Cardiac muscle cell (in vitro differentiated cells and primary cell): ENCODE results near the gene ZNRF3. TPM values are rescaled to one million over a fixed set of nuclear protein-coding genes. Genes with fewer than 3 reads are reported as not detected.
"Not testable (repeated sequence)": the region's sequence is repeated elsewhere in the genome, so short reads cannot be mapped to it uniquely, and the experiment has no call there.

ENCODE experiments used
- DNase-seq, 2 donors: peaks; one replicate each; pipeline versions ENCODE4 v3.0.0 to v3.0.0-alpha.2; 2010 to 2017; ENCODE audit warnings: low read depth in 1 of 2, low spot score in 1 of 2
- H3K27ac ChIP-seq: fragments of 200-600 bp; sonication (generic); 2 replicates; pipeline ENCODE4 v1.5.1; 2016
- H3K27me3 ChIP-seq: fragments of 200-600 bp; sonication (generic); 2 replicates; pipeline ENCODE4 v1.6.0; 2016; ENCODE audit warnings: control low read depth
- H3K36me3 ChIP-seq: fragments of 200-600 bp; sonication (generic); 2 replicates; pipeline ENCODE4 v1.5.1; 2016; ENCODE audit warnings: control low read depth
- H3K4me1 ChIP-seq: fragments of 200-600 bp; sonication (generic); 2 replicates; pipeline ENCODE4 v1.8.1; 2017; ENCODE audit warnings: low read depth, mild to moderate bottlenecking, mixed run types
- H3K4me3 ChIP-seq: fragments of 200-600 bp; sonication (generic); 2 replicates; pipeline ENCODE4 v1.5.1; 2016; ENCODE audit warnings: mild to moderate bottlenecking
- H3K9me3 ChIP-seq: fragments of 200-600 bp; sonication (generic); 2 replicates; pipeline ENCODE4 v1.5.1; 2017; ENCODE audit warnings: low read depth, mild to moderate bottlenecking, control low read depth
- polyA plus RNA-seq: library from polyadenylated mRNA; unstranded; fragments of >200 nt; fragmentation: Nextera tagmentation; extraction: Ambion mirVana; gene quantifications from 2 replicates; pipeline ENCODE4 v1.2.1, GENCODE V29; 2016
- total RNA-seq: library from RNA; depleted of rRNA; stranded (reverse); fragments of >200 nt; gene quantifications from 2 replicates; pipeline ENCODE4 v1.2.3, GENCODE V29; 2016
- TF ChIP-seq, protein P1 (sequence below): IDR thresholded peaks from 2 replicates; pipeline ENCODE4 v1.5.1; 2012; ENCODE audit warnings: low read depth, mild to moderate bottlenecking, low read length

ZNRF3 gene
- total and polyA plus RNA-seq, 2 experiments from 2014 or later = 23.8 to 40.4 TPM

DNA sequence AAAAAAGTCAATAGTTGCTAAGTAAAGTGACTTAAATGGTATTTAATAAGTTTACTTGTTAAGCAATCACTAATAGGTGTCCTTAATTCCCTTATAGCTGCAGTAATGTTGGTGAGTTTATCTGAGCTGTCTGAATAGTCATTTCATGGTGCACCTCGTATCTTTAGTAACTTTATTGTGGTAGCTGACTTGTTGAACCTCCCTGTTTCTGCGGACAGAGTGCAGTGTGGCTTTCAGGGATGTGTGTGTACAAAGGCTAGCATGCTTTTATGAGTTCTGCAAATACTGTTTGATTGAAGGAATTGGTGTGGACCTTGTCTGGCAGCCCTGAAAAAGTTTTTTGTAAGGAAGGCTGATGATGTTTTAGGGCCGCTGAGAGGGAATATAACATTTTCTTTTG, 2.6 kb downstream of the ZNRF3 start:
- TF ChIP-seq, protein P1, sequence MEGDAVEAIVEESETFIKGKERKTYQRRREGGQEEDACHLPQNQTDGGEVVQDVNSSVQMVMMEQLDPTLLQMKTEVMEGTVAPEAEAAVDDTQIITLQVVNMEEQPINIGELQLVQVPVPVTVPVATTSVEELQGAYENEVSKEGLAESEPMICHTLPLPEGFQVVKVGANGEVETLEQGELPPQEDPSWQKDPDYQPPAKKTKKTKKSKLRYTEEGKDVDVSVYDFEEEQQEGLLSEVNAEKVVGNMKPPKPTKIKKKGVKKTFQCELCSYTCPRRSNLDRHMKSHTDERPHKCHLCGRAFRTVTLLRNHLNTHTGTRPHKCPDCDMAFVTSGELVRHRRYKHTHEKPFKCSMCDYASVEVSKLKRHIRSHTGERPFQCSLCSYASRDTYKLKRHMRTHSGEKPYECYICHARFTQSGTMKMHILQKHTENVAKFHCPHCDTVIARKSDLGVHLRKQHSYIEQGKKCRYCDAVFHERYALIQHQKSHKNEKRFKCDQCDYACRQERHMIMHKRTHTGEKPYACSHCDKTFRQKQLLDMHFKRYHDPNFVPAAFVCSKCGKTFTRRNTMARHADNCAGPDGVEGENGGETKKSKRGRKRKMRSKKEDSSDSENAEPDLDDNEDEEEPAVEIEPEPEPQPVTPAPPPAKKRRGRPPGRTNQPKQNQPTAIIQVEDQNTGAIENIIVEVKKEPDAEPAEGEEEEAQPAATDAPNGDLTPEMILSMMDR = no peak

DNA sequence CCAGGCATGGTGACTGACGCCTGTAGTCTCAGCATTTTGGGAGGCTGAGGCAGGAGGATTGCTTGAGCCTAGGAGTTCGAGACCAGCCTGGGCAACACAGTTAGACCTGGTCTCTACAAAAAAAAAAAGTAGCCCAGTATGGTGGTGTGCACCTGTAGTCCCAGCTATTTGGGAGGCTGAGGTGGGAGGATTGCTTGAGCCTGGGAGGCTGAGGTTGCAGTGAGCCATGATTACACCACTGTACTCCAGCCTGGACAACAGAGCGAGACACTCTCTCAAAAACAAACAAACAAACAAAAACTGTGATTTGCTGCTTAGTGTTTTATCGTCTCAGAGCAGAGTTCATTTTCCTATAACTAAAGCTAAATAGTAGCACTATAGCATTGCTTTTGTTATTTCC, 3.3 kb downstream of the ZNRF3 start:
- Histone ChIP-seq H3K4me3 (peak overlapping the region; percentile 81), H3K4me1 (peaks cover 43% of the 10 kb centered on the region)
- H3K27me3 ChIP-seq, H3K9me3 ChIP-seq, DNase-seq, H3K27ac ChIP-seq, H3K36me3 ChIP-seq: not testable (repeated sequence)

More for the DNA sequence above, 2.6 kb downstream of the ZNRF3 start:
- H3K9me3 ChIP-seq = no peaks in the 10 kb centered on the region
- DNase-seq = no peak
- H3K27me3 ChIP-seq = no peaks in the 10 kb centered on the region
- peak overlapping the region; percentile 81 for H3K4me3 ChIP-seq
- no peak overlapping the region for H3K27ac ChIP-seq
- peaks cover 36% of the 10 kb centered on the region for H3K4me1 ChIP-seq
- no peaks in the 10 kb centered on the region for H3K36me3 ChIP-seq

DNA sequence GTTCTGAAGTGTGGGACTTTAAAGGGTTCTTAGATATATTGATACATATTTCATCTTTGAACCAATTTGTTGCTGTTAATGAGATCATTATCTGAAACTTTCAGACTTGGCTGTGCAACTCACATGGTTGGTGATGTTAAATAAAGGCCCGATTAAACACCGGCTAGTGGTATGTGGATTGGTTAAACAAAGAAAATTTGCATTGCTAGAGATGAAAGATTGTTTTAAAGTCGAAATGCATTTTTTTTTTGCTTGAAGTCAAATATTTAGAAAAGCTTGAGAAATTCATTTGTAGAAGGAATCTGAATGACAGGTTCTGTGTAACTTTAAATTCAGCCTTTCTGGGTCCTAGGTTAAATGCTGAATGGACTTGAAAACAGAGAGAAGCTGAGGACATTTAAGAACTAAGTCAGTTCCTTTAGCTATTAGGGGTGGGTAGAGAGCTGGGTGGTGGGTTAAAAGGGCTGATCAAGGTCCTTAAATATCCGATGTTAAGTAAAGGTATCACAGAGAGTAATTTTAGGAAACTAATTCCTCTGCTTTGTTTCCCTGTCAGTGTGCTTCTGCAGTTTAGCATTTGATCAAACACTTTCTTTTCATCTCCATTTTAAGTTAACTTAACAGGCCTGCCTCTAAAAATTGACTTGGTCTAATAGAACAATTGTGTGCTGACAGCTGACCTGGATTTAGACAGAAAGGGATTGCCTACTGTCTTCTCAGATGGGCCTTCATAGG, 4.5 kb downstream of the ZNRF3 start:
- no peaks in the 10 kb centered on the region for H3K9me3 ChIP-seq
- H3K27ac ChIP-seq = peak overlapping the region; percentile 46
- DNase-seq = no peak
- no peaks in the 10 kb centered on the region for H3K36me3 ChIP-seq
- TF ChIP-seq, protein P1 = no peak
- H3K4me3 ChIP-seq = no peak overlapping the region
- H3K27me3 ChIP-seq = no peaks in the 10 kb centered on the region
- H3K4me1 ChIP-seq = peaks cover 55% of the 10 kb centered on the region

DNA sequence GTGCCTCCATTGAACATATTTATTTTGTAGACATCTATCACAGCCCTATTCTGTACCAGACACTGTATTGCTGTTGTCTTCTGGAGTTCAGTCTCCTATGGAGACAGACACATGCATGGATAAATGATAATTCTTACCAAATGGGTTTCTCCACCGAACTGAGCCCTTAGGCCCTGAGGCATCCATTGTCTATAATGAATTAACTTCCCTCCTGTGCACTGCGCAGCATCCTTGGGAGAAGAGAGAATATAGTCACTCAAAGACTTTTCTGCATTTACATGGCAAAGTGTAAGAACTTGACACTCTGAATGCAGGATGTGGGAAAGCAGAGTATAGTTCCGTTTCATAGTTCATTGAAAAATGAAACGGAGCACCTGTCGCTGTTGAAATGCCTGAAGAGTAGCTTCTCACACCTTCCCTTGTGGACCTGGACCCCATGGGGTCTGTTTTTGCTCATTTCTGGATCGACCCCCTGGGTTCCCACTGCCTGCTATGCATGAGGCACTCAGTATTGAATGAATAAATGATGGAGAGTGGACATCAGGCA, 6.2 kb downstream of the ZNRF3 start:
- Histone ChIP-seq H3K36me3 (no peaks in the 10 kb centered on the region), H3K4me3 (no peak overlapping the region), H3K4me1 (peaks cover 67% of the 10 kb centered on the region), H3K27me3 (no peaks in the 10 kb centered on the region), H3K9me3 (no peaks in the 10 kb centered on the region), H3K27ac (no peak overlapping the region)
- TF ChIP-seq, protein P1 = no peak
- no peak for DNase-seq

DNA sequence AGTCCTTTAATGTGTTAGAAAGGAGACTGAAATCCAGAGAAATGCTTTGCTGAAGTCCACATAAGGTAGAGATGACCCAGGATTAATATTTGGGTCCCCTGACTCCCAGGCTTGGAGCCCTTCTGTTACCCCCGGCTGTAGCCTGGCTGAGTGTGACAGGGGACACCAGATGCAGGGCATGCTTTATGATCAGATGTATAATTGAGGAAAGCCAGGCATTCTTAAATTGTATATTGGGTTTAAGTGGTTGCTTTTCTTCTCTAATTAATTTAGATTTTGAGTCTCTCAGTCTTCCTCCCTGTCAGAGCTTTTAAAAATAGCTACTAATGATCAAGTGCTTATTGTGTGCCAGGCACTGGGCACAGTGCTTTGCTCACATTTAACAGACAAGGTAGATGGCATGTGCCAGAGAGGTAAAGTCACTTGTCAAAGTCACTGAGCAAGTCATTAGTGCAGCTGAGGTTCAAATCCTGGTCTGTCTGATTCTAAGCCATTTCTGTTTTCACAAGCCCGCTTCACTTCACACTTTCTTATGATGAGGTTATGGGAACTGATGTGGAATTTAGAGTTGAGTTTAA, 7.9 kb downstream of the ZNRF3 start:
- Histone ChIP-seq H3K27ac (peak overlapping the region; percentile 92), H3K9me3 (no peaks in the 10 kb centered on the region), H3K27me3 (no peaks in the 10 kb centered on the region), H3K4me3 (no peak overlapping the region), H3K4me1 (peaks cover 60% of the 10 kb centered on the region), H3K36me3 (no peaks in the 10 kb centered on the region)
- no peak for DNase-seq
- TF ChIP-seq, protein P1 = no peak

DNA sequence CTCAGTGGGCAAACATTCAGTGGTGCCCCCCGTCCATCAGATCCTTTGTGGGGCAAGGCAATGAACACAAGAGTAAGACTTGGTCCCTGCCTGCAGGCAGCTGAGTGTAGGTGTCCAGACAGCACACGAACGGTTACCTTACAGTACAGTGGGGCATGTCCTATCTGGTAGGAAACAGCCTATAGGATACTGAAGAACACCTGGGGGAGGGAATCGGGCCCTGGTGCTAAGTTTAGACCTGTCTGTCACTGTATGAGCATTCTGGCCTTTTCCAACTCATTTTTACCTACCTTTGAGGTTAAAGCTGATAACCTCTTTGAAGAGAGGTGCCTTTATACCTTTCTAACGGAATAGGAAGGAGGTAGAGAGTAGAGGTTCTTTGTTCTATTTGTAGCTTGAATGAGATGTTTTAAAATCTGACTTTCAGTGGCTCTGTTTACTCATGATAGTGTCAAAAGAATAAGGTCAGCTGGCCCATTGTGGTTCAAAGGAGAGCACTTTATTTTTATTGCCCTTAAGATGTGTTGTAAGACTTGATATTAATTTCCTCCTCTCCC, 8.9 kb downstream of the ZNRF3 start:
- no peaks in the 10 kb centered on the region for H3K9me3 ChIP-seq
- H3K4me3 ChIP-seq = no peak overlapping the region
- no peaks in the 10 kb centered on the region for H3K36me3 ChIP-seq
- TF ChIP-seq, protein P1 = no peak
- peak in 1 of 2 donors; percentile 66 for DNase-seq
- H3K27ac ChIP-seq = peak overlapping the region; percentile 92
- peaks cover 60% of the 10 kb centered on the region for H3K4me1 ChIP-seq
- H3K27me3 ChIP-seq = no peaks in the 10 kb centered on the region
